Adrenal gland (tissue), 12 donors: Measurements from ENCODE around the gene XRCC5. TPM values are rescaled to one million over a fixed set of nuclear protein-coding genes. Genes with fewer than 3 reads are reported as not detected.

Experiments
- DNase-seq, 7 donors: peaks; one replicate each; pipeline ENCODE4 v3.0.0-alpha.2; 2019 to 2020
- H3K27ac ChIP-seq, 5 donors: fragments of 200-600 bp; sonication (generic) in 4 of 5; 1 replicate in 3 of 5; 2 replicates in 2 of 5; pipeline versions ENCODE4 v1.5.1 to v1.8.0; 2016 to 2020; ENCODE audit warnings: mild to moderate bottlenecking in 1 of 5
- H3K27me3 ChIP-seq: fragments of 200-600 bp; 2 replicates; pipeline ENCODE4 v1.8.0; 2021
- H3K36me3 ChIP-seq, 2 donors: fragments of 200-600 bp; replicated peaks in 1 of 2; 1 replicate in 1 of 2; 2 replicates in 1 of 2; pipeline versions ENCODE4 v1.5.1 to v1.8.0; 2018 to 2022
- H3K4me1 ChIP-seq, 2 donors: fragments of 200-600 bp; replicated peaks in 1 of 2; 1 replicate in 1 of 2; 2 replicates in 1 of 2; pipeline versions ENCODE4 v1.5.1 to v1.8.0; 2018 to 2021
- H3K4me3 ChIP-seq, 4 donors: fragments of 200-600 bp; sonication (generic) in 3 of 4; one replicate each; pipeline ENCODE4 v1.5.1; 2016 to 2018
- H3K9me3 ChIP-seq, 3 donors: fragments of 200-600 bp; sonication (generic) in 1 of 3; replicated peaks in 1 of 3; 1 replicate in 2 of 3; 2 replicates in 1 of 3; pipeline versions ENCODE4 v1.5.1 to v1.8.0; 2016 to 2021
- POLR2A ChIP-seq, 2 donors: fragments of 450-650 bp; IDR thresholded peaks; one replicate each; pipeline ENCODE4 v1.6.1; 2017; ENCODE audit warnings: antibody characterized with exemption in 2 of 2, mild to moderate bottlenecking in 2 of 2, moderate library complexity in 1 of 2
- WGBS, 4 donors: extraction: QIAGEN DNeasy Blood & Tissue Kit in 2 of 4; methylation state at CpG; one replicate each; pipeline versions ENCODE4 v1.1.5 to v1.1.7; 2013 to 2017; 5-methylcytosine and 5-hydroxymethylcytosine counted together
- intact Hi-C, 2 donors: fragments of 100-400 bp; cut with DNase I; formaldehyde crosslinking; loops; one replicate each; pipeline versions ENCODE4 v1.14.1 to v1.15.0; 2022 to 2023
- polyA plus RNA-seq, 3 donors: library from polyadenylated mRNA; stranded (reverse); fragments of 200-250 nt in 2 of 3; fragments of 350-450 nt in 1 of 3; fragmentation: Illumina TruSeq in 1 of 3; extraction: RNeasy Lipid Tissue Mini Kit (QIAGEN cat#74804) in 1 of 3; gene quantifications; one replicate each; pipeline ENCODE4 v1.2.3, GENCODE V29; 2013 to 2014
- total RNA-seq, 9 donors: library from RNA; depleted of rRNA in 4 of 9; stranded (reverse); fragments of >200 nt in 4 of 9; fragments of 120-200 nt in 1 of 9; fragmentation: NEBNext Ultra II Directional in 1 of 9; extraction: Animal tissue kit (Norgen Biotek cat#: 25700) in 1 of 9; gene quantifications; one replicate each; pipeline versions ENCODE4 v1.1.0 to v1.2.4, GENCODE V29; 2013 to 2023
- TF ChIP-seq, protein P1 (sequence below), 6 experiments: fragments of 450-650 bp in 4 of 6; fragments of 200-600 bp in 2 of 6; sonication (generic) in 1 of 6; IDR thresholded peaks; 1 replicate in 5 of 6; 2 replicates in 1 of 6; pipeline versions ENCODE4 v1.5.1 to v1.8.0; 2016 to 2021; ENCODE audit warnings: antibody characterized with exemption in 6 of 6, mild to moderate bottlenecking in 2 of 6, moderate library complexity in 1 of 6
- donor health status: healthy with polysubstance abuse.
- donor health status: Bipolar disorder and iron deficiency.
- donor health status: DM: yes; HTN: yes; CAD: no.
- donor health status: DM: no; HTN: no; CAD: no.
- donor health status: DM: no; HTN: no; CAD: no.
- donor health status: DM: yes; HTN: yes; CAD: no.

The XRCC5 gene
- total and polyA plus RNA-seq, 12 donors, result 58.4 to 224 (median 158) TPM

DNA sequence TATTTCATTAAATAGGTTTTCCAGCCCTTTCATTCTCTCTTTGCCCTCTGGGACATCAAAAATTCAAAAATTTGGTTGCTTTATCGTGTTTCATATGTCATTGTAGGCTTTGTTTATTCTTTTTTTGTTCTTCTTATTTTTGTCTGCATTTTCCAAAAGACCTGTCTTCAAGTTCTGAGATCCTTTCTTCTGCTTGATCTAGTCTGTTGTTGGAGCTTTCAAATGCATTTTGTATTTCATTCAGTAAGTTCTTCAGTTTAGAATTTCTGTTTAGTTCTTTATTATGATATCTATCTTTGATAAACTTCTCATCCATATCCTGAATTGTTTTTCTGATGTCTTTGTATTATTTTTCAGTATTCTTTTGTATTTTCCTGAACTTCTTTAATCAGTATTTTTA, 123.6 kb downstream of the XRCC5 start:
- Histone ChIP-seq H3K27ac (no peak overlapping the region), H3K27me3 (no peaks in the 10 kb centered on the region), H3K9me3 (peaks cover 0 to 12% (median 10%) of the 10 kb centered on the region in 3 donors), H3K36me3 (no peaks in the 10 kb centered on the region), H3K4me1 (no peaks in the 10 kb centered on the region), H3K4me3 (no peak overlapping the region)
- 86 to 91% (median 90%) methylated on average over 1 of the region's 1 CpG for WGBS, 4 donors
- intact Hi-C loops, result no loop called here
- TF ChIP-seq, protein P1, sequence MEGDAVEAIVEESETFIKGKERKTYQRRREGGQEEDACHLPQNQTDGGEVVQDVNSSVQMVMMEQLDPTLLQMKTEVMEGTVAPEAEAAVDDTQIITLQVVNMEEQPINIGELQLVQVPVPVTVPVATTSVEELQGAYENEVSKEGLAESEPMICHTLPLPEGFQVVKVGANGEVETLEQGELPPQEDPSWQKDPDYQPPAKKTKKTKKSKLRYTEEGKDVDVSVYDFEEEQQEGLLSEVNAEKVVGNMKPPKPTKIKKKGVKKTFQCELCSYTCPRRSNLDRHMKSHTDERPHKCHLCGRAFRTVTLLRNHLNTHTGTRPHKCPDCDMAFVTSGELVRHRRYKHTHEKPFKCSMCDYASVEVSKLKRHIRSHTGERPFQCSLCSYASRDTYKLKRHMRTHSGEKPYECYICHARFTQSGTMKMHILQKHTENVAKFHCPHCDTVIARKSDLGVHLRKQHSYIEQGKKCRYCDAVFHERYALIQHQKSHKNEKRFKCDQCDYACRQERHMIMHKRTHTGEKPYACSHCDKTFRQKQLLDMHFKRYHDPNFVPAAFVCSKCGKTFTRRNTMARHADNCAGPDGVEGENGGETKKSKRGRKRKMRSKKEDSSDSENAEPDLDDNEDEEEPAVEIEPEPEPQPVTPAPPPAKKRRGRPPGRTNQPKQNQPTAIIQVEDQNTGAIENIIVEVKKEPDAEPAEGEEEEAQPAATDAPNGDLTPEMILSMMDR (IDR thresholded peaks at IDR 0.05), result no peak
- no peak for TF ChIP-seq POLR2A (IDR thresholded peaks at IDR 0.05)
- DNase-seq, result no peak

DNA sequence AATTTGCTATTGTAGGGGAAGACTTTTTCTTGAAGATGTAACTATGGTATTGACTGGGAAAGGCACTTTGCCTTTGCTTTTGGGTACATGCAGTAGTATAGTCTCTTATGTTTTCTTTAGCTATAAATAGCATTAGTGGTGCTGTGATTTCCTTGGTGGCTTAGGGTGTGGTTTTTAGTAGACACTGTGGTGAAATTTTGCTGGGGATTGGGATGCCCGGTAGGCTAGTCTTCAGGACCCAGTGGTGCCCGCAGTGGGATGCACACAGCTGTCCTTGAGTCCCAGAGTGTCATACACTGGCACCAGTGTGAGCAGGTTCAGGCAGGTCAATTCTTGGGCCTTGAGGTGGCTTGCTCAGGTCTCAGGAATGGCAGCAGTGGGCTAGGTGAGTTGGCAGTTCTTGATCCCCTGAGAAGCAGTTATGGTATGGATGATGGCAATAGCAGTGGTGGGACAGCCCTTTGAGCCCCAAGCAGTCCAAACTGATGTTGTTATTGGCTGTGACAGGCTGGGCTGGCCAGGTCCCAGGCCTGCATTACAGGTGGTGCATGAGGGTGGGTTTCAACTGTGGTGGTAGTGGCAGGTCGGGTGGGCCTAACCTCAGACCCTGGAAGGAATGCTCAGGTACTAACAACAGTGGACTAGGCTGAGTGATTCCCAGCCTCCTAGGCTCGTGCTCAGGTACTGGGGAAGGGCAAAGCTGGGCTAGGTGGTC, 124.3 kb downstream of the XRCC5 start:
- DNase-seq, result peak in 1 of 7 donors; percentile 37
- Histone ChIP-seq H3K36me3 (no peaks in the 10 kb centered on the region), H3K4me1 (no peaks in the 10 kb centered on the region), H3K27me3 (no peaks in the 10 kb centered on the region), H3K27ac (no peak overlapping the region), H3K9me3 (peaks cover 0 to 12% (median 10%) of the 10 kb centered on the region in 3 donors), H3K4me3 (no peak overlapping the region)
- WGBS, 4 donors, result 83 to 94% (median 92%) methylated on average over 3 to 4 of the region's 4 CpGs
- intact Hi-C loops, result no loop called here
- no peak for TF ChIP-seq POLR2A (IDR thresholded peaks at IDR 0.05)
- TF ChIP-seq, protein P1 (IDR thresholded peaks at IDR 0.05), result no peak

DNA sequence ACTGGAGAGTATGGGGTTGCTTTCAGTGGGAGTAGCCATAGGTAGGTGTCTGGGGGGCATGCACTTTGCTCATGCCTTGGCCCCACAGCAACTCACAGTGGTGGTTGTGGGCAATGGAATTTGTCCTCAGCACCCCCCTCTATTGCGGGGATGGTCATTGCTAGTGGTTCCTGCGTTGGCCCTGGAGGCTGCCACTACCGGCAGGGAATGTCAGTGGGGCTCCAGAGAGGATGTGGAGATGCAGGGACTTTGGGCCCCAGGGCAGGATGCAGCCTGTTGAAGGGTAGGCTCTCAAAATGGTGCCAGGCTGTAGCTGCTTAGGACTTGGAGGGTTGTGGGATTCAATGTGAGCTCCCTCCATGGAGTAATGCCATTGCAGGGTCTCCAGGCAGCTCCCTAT, 125.0 kb downstream of the XRCC5 start:
- no peaks in the 10 kb centered on the region for H3K36me3 ChIP-seq
- TF ChIP-seq POLR2A (IDR thresholded peaks at IDR 0.05), result no peak
- TF ChIP-seq, protein P1 (IDR thresholded peaks at IDR 0.05), result no peak
- DNase-seq, result peak in 1 of 7 donors; percentile 21
- 95 to 100% (median 96%) methylated on average over 1 to 3 of the region's 3 CpGs; no CpG with 5 or more reads in 1 of the 4 donors for WGBS, 4 donors
- peaks cover 0 to 12% (median 10%) of the 10 kb centered on the region in 3 donors for H3K9me3 ChIP-seq
- no peak overlapping the region for H3K27ac ChIP-seq
- H3K4me1 ChIP-seq, result no peaks in the 10 kb centered on the region
- H3K27me3 ChIP-seq, result no peaks in the 10 kb centered on the region
- intact Hi-C loops, result no loop called here
- H3K4me3 ChIP-seq, result no peak overlapping the region

DNA sequence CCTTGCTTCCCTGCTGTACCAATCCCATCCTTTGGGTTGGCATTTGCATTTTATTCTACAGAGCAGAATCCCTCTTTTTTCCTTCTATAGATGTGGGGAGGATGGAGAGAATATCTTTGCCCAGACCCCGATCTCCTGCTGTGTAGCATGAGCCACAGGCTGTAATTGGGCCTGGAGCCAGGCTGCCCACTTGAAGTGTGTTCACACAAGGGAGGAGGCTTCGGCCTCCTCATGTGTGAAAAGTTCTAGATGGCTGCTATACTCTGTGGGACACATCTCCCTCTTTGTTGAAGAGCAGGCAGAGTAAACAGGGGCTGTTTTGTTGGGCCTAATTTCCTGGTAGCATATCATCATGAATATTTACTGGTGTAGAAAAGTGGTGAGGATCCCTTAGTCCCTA, 126.3 kb downstream of the XRCC5 start:
- H3K27ac ChIP-seq, result no peak overlapping the region
- peaks cover 0 to 12% (median 6%) of the 10 kb centered on the region in 3 donors for H3K9me3 ChIP-seq
- intact Hi-C loops, result no loop called here
- whole genome bisulfite sequencing, 4 donors, result 81 to 100% (median 93%) methylated on average over 2 of the region's 2 CpGs
- peak in 1 of 7 donors; percentile 27 for DNase-seq
- TF ChIP-seq, protein P1 (IDR thresholded peaks at IDR 0.05), result no peak
- no peak for TF ChIP-seq POLR2A (IDR thresholded peaks at IDR 0.05)
- no peak overlapping the region for H3K4me3 ChIP-seq
- H3K27me3 ChIP-seq, result no peaks in the 10 kb centered on the region
- H3K4me1 ChIP-seq, result no peaks in the 10 kb centered on the region
- no peaks in the 10 kb centered on the region for H3K36me3 ChIP-seq
